A172 (cell line): ENCODE measurements around the gene MRPL55. TPM values are rescaled to one million over a fixed set of nuclear protein-coding genes. Genes with fewer than 3 reads are reported as not detected.
A peak's percentile ranks its signal among the peaks of the same experiment; 100 is the strongest.
"Not testable (repeated sequence)": the region's sequence is repeated elsewhere in the genome, so short reads cannot be mapped to it uniquely, and the experiment has no call there.

ENCODE experiments used
- DNase-seq: peaks from one replicate; pipeline ENCODE4 v3.0.0-alpha.2; 2015; ENCODE audit warnings: low spot score
- total RNA-seq: library from RNA; depleted of rRNA; stranded (reverse); fragments of >200 nt; shearing (Covaris generic); gene quantifications from 2 replicates; pipeline ENCODE4 v1.2.3, GENCODE V29; 2014

MRPL55 gene
- total RNA-seq, 1 experiment from 2014 or later: 103 TPM

- no peak for DNase-seq
Measured at GRCh38 chr1:228122921-228123441, 13.9 kb upstream of the MRPL55 start.

DNA sequence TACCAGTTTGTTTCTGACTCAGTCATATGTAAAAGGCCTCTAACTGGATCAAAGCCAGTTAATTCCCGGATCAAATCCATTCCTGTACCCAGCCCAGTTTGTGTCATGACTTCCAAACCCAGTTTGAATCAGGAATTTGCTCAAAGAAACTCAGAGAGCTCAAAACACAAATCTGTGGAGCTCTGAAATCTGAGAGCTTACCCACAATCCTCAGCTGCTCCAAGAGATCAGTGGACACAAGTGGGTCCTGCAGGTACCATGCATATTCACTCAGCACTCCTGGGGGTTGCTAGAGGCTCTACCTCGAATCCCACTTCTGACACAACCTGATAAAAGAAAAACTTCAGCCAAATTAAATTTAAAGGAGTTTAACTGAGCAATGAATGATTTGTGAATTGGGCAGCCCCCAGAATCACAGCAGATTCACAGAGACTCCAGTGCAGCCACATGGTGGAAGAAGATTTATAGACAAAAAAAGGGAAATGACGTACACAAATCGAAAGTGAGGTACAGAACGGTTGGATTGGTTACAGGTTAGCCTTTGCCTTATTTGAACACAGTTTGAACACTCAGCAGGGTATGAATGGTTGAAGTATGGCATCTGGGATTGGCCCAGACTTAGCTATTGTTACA lies 11.9 kb upstream of the MRPL55 start:
- no peak for DNase-seq

DNA sequence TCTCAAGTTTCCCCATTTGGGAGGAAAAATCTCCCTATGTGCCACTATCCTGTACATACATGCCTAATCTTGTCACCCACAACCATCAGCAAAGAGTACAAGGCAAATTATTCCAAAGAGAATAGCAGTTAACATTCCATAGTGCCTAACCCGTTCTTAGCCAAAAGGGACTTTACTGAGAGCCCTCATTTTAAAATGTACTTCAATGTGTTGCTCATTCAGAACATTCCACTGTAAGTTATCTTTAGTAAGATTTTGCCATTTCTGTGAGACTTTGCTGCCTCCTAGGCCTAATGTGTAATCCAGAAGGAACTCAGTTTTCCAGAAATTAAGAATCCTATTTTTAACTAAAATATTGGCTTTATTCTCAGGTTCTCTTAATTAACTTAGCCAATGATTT lies 11.3 kb upstream of the MRPL55 start:
- no peak for DNase-seq

DNA sequence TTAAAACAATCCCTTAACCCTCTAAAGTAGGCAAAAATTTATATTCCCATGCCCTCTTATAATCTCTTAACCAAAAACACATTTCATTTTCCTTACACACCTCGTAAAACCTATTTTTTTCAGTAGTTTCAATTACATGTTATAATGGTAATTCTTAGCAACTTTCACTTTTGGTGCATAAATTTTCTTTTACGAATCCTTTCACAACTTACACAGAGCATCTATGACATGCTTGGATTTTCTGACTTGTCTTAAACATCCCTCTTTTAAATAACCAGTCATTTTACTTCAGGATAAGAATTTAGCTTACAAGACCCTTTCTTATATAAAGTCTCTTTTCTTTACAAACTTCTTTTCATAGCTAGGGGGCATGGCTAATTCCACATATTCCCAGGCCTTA lies 8.9 kb upstream of the MRPL55 start:
- DNase-seq: no peak

DNA sequence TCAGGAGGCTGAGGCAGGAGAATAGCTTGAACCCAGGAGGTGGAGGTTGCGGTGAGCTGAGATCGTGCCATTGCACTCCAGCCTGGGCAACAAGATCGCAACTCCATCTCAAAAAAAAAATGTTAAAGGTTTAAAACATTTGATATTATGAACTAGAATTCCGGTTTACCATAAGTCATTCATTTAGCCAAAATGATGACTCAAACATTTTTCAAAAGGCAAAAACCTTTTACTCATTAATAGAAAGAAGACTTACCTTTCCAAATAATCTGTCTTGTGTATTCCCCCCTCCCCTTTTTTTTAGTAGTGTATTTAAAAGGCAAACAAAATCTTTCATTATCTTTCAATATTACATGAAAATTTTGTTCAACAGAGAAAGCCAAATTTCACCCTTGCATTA lies 8.2 kb upstream of the MRPL55 start:
- no peak for DNase-seq

- no peak for DNase-seq
Measured at GRCh38 chr1:228114827-228115226, 5.7 kb upstream of the MRPL55 start.

DNA sequence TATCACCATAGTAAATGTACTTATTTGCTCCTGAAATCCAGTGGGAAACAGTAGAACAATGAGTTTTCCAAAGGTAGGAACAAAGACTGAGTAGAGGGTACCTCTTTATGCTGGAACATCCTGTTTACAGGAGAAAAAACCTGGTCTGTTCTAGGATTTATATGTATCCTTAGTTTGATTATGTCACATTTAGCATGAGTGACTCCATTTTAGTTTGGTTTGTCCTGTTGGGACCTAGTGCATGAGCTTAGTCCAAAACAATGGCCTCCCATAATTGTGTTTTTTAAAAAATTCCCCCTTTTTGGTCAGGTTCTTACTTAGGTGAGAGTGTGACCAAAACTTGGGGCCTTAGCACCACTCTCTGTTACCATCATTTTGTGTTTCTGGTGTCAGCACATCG lies 3.5 kb upstream of the MRPL55 start:
- no peak for DNase-seq

DNA sequence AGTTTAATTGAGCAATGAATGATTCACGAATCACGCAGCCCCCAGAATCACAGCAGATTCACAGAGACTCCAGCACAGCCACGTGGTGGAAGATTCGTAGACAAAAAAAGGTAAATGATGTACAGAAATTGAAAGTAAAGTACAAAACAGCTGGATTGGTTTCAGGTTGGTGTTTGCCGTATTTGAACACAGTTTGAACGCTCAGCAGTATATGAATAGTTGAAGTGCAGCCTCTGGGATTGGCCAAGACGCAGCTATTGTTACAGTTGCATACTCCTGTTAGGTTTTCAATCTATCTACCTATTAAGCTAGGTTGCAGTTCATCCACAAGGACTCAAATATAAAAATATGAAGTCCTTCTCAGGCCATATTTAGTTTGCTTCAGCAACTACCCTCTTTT lies 3.1 kb upstream of the MRPL55 start:
- DNase-seq: no peak

DNA sequence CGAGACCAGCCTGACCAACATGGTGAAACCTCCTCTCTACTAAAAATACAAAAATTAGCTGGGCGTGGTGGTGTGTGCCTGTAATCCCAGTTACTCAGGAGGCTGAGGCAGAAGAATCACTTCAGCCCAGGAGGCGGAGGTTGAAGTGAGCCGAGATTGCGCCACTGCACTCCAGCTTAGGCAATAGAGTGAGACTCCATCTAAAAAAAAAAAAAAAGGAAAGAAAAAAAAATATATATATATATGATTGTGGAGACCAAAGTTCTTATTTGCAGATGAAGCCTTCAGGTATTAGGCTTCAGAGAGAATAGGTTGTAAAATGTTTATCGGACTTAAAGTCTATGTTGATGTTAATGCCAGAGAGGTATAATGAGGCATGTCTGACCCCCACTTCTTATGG lies 2.2 kb upstream of the MRPL55 start:
- not testable (repeated sequence) for DNase-seq

DNA sequence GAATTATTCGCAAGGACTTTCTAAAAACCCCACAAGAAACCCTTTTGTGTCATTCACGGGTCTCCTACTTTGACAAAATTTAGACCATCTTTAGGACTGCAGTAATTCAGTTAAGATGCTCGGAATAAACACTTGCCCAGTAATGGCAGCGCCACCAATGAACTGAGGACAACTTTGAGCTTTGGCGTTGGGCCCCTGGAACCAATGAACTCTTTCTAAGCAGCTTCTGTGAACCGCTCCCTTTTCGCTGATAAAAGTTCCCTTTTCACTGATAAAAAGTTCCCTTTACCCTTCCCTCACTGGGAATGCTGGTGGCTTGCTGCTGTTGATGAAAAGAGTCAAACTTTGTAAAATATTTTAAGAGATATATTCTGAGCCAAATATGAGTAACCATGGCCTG lies 1.5 kb upstream of the MRPL55 start:
- no peak for DNase-seq

- DNase-seq: peak; percentile 36
Measured at GRCh38 chr1:228109962-228110488, 926 bp upstream of the MRPL55 start.

DNA sequence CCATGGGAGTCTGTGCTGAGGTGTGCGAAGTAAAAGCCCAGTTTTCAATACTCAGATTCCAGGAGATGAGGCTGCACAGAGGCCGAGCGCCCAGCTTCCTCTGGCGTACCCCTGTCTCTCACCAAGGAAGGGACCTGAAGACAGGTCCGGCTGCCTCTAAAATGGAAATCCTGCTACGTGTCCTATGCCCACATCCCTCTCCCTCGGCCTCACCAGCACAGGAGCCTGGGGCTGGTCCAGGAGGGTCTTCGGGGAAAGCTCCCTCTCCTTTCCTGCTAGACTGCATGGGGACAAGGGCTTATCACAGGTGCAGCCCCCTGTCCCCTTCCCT lies 392 bp downstream of the MRPL55 start:
- no peak for DNase-seq

DNA sequence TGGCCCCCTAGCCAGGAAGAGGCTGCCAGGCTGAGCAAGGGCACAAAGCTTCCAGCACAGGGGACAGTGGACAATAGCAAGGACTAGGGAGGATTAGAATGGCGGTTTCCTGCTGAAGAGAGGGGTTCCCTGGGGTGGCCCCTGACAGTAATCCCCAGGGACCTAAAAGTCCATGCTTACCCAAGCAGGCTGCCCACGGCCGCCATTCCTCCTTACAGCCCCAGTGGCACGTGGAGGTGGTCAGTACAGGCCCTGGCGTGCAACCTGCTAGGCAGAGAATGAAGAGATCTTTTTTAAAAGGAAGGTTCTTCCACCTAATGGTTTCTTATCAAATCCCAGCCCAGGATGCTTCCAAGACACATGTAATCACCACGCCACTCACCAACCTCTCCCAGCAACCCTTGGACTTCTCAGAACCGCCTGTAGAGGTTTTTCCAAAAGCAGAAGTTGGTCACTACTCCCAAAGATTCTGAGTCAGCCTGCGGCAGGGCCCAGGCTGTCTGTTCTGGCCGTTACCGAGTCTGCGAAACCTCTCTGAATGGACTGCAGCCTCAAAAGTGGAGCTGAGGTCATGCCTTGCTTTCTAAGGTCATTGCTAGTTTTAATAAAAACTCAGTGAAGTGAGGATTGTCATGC lies 926 bp downstream of the MRPL55 start:
- DNase-seq: no peak

GRCh38 chr1:228107636-228108035 lies 1.5 kb downstream of the MRPL55 start:
- no peak for DNase-seq

DNA sequence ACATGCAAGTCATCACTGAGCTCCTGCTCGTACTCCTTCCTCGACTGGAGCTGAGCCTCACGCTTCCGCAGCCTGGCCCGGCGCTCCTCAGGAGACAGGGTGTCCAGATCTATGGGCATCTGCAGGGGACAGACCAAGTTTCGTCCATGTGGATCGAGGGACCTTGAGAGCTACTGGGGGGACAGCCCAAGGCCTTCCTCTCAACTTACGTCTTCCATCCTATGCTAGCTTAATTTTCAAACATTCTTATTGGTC lies 2.4 kb downstream of the MRPL55 start:
- no peak for DNase-seq

GRCh38 chr1:228105996-228106799 lies 2.9 kb downstream of the MRPL55 start:
- DNase-seq: no peak

DNA sequence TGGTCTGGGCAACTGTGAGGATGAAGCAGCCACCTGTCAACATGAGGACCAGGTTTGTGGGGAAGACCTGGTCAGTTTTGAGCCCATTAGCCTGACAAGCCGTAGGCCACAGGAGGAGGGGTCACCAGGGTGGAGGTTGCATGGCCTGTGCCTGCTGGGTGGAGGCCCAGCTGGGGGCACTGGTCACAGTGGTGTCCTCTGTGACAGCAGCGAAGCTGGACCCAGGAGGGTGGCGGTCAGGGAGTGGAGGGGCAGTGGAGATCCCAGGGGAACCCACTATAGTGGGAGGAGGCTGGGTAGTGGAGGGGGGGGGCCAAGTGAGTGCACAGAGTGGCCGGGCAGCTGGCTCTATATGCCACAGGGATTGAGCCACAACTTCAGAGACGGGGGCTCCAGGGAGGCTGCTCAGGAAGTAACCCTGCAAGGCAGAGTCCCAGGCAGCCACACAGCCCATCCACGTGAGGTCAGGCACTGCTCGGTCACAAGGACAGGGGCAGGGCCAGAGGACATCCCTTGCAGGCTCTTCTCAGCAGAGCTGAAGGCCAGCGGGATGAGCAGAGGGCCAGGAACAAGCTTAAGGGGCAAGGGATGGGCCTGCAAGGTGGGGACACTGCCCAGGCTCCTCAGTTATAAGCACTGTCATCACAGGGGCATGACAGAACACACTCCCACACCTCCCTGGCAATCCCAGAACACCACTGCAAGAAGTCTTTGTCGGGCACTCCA lies 3.7 kb downstream of the MRPL55 start:
- no peak for DNase-seq

- no peak for DNase-seq
Measured at GRCh38 chr1:228104526-228105269, 4.4 kb downstream of the MRPL55 start.

DNA sequence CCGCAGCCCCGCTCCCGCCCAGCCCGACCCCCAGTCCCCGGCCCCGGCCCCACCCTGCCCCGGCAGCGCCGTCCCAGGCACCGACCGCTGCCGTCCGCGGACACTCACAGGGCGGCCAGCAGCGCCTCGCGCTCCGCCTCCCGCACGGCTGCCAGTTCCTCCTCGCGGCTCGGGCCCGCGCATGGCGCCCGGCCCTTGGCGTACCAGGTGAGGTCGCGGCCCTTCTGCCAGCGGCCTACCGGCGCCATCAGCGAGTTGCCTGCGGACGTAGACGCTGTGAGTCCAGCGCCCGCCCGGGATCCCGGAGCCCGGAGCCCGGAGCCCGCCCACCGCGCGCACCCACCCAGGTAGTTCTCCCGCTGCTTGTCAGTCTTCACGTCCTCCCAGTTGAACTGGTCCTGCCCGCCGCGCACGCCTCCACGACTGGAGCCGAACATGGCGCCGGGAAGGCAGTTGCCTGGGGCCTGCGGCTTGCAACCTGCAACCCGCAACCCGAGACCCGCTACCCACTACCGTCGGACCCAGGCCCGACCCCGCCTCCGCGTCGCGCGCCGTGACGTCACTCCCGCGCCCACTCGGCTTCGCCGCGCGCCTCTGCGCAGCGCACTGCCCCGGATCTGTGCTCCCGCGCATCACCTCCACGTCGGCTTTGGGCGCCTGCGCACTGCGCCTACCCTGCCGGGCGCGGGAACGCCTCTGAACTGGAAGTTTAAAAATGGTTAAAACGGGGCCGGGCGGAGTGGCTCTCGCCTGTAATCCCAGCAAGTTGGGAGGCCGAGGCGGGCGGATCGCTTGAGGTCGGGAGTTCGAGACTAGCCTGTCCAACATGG lies 6.1 kb downstream of the MRPL55 start, which contains the start of gene C1orf35:
Gene C1orf35, minus strand, starts transcription at position 535 of the 830 bp plus-strand sequence. Its CDS starts 98 bp downstream, at position 437.
- DNase-seq: peak; percentile 83

DNA sequence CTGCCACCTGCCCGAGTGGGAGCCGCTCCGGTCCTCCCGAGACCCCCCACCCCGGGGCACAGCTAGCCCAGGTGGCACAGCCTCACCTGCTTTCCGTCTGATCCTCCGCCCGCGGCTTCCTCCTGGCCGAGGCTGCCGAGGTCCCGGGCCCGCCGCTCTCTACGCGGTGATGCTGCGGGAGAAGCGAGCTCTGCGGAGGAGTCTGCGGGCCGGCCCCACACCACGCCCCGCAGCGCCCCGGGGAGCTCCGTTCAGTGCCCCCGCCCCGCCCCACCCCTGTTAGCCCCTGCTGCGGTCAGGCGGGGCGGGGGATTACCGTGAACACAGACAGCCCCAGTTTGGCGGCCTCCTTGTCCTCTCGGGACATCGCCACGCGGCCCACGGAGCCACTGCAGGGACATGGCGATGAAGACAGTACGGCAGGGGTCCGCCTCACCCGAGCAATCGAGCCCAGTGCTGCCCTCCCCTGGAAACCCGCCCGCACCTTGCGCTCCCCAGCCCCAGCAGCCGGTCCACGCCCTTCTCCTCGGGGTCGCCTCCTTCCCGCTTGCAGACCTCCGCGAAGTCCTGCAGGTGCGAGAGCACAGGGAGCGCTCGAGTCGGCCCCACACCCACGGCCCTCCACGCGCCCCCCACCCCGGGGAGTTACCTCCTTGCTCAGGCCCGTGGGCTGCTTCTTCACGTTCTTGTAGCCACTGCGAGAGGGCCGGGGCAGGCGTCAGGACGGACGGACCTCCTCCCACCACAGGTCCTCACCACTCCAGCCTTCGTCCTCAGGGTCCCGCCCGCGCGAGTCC lies 6.9 kb downstream of the MRPL55 start:
- no peak for DNase-seq
